DMS 273 (cell line): Measurements from ENCODE around the gene SDE2.
A peak's percentile ranks its signal among the peaks of the same experiment; 100 is the strongest.
"Not testable (repeated sequence)": the region's sequence is repeated elsewhere in the genome, so short reads cannot be mapped to it uniquely, and the experiment has no call there.

Experiments used
- DNase-seq: peaks from one replicate; lab custom pipeline; 2025; ENCODE audit not compliant: unreplicated experiment; lab: John Stamatoyannopoulos, UW

SDE2 gene

GRCh38 chr1:225979421-225979820, 19.7 kb downstream of the SDE2 start:
- no peak for DNase-seq

GRCh38 chr1:225977937-225978748, 21.0 kb downstream of the SDE2 start:
- peak; percentile 51 for DNase-seq

GRCh38 chr1:225975146-225975545, 24.0 kb downstream of the SDE2 start:
- not testable (repeated sequence) for DNase-seq

GRCh38 chr1:225974454-225974853, 24.7 kb downstream of the SDE2 start:
- DNase-seq: no peak

- peak; percentile 96 for DNase-seq
Observed at GRCh38 chr1:225973158-225973557, 26.0 kb downstream of the SDE2 start.

DNA sequence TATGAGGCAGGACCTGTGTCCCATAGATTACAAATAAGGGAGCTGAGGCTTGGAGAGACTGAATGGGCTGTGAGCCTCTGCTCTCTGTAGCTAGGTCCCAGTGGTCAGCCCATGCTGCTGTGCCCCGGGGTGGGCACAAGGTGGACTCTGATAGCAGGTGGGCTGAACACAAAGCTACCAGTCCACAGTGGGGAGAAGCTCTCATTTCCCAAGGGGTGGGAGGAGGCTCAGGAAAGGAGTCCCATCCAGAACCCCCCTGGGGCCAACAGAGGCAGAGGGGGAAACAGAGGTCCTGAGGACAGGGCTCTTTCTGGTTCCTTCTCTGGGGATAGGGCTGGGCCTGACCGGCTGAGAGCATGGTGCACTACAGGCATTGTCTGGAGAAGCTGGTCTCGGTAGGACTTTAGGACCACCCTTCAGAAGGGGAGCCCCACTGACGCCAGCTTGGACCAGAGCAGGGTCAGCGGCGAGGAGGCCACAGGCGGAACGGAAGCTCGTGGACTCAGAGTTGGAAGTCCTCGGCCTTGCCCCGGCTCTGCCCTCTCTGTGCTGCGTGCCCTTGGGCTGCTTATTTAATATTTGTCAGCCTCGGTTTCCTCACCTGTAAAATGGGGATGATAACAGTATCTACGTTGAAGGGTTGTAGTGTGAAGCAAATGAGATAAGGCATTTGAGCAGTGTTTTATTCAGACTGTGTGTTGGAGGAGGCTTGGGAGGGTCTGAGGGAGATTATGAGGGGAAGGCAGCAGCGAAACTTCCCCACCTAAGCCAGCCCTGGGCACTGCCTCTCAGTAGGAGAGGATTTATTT, 26.6 kb downstream of the SDE2 start:
- DNase-seq: no peak

GRCh38 chr1:225970592-225971157, 28.5 kb downstream of the SDE2 start:
- DNase-seq: not testable (repeated sequence)

- DNase-seq: not testable (repeated sequence)
Observed at GRCh38 chr1:225969751-225970150, 29.4 kb downstream of the SDE2 start.

DNA sequence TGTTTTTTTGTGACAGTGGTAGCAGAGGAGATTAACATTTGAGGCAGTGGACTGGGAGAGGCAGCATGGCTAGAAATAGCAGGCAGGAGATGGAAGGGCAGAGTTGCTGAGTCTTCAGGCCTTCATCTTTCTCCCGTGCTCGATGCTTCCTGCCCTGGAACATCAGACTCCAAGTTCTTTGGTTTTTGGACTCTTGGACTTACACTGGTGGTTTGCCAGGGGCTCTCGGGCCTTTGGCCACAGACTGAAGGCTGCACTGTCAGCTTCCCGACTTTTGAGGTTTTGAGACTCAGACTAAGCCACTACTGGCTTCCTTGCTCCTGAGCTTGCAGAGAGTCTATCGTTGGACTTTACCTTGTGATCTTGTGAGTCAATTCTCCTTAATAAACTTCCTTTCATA, 33.9 kb downstream of the SDE2 start:
- DNase-seq: no peak

GRCh38 chr1:225963735-225964530, 35.2 kb downstream of the SDE2 start:
- DNase-seq: no peak

DNA sequence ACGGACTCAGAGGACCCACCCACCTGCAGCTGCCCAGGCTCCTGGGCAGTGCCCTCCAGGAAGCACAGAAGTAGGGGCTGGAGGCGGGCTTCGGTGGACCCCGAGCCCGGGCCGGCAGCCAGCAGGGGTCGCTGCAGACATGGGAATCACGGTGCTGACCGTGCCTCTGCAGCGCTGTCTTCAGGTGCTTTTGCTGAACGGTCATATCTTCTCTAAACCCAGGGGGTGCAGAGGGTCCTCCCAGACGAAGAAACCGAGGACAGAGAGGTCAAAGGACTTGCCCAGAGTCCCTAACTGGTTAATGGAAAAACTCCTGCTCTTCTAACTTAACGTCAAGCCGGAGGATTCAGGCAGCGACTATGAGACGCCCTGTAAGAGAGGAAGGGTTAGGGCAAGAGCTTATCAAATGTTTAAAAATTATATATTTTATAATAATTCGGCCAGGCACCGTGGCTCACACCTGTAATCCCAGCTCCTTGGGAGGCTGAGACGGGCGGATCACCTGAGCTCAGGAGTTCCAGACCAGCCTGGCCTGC, 36.6 kb downstream of the SDE2 start:
- DNase-seq: peak; percentile 44

GRCh38 chr1:225961659-225962439, 37.3 kb downstream of the SDE2 start:
- no peak for DNase-seq

GRCh38 chr1:225958041-225958440, 41.1 kb downstream of the SDE2 start:
- no peak for DNase-seq

GRCh38 chr1:225954753-225955152, 44.4 kb downstream of the SDE2 start:
- no peak for DNase-seq

- no peak for DNase-seq
Observed at GRCh38 chr1:225953315-225953714, 45.8 kb downstream of the SDE2 start.

DNA sequence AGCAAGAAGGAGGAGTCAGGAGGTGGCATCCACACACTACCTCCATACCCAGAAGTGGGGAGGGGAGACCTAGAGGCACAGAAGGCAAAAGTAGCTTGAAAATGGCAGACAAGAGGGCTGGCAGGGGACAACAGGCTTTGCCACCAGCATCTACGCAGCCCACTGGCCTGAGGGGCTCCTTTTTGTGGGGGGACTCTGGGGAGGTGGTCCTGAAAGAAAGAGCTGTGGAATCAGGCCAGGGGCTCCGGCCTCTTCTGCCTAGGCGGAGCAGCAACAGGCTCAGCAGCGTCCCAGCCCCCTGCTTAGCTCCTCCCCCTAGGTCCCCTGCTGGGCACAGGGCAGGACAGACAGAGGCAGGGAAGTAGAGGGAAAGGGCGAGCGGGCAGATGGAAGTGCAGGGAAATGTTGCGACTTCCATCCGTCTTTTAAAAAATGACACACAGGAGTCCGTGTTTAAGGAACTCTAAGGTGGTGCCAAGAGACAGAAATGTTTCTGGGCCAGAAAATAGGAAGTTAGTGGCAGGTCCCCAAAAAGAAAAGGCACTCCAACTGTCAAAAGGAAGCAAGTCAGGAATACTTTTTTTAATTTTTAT, 48.1 kb downstream of the SDE2 start:
- no peak for DNase-seq

DNA sequence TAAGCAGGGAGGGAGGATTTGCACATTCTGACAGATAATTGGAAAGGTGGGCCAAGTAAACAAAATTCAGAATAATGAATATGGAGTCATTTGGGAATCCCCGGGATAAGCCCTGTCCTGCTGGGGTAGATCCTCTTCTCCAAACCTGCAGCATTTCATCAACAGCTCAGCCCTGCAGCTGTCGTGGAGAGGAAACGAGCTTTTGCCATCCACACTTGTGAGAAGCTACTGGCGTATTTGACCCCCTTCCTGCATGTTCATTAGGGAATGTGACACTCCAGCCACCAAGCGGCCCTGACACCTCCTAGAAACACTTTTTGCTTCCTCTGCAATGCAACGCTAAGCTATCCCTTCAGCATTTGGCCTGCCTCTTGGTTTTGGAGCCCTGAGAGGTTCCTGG, 50.1 kb downstream of the SDE2 start:
- no peak for DNase-seq

DNA sequence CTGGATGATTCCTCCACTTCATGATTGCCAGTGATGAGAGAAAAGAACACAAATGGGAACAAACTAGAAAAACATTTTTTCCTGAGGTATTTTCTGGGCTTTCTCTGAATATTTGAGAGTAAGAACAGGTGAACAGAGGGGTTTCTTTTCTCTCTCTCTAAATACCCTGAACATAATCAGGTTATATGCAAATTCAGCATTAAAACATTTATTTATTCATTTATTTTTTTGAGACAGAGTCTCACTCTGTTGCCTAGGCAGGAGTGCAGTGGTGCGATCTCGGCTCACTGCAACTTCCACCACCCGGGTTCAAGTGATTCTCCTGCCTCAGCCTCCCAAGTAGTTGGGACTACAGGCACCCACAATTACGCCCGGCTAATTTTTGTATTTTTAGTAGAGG, 52.3 kb downstream of the SDE2 start:
- no peak for DNase-seq

- DNase-seq: no peak
Observed at GRCh38 chr1:225946082-225946620, 53.0 kb downstream of the SDE2 start.
